OCI-LY3 (cell line): ENCODE measurements around the gene BPTF.

Experiments
- CTCF ChIP-seq: fragments of 200-600, 300-600 bp; sonication (generic); IDR thresholded peaks from 2 replicates; pipeline ENCODE4 v1.5.1; 2014; ENCODE audit warnings: antibody characterized with exemption, low read length, low read depth
- EZH2phosphoT487 ChIP-seq: fragments of 200-600 bp; shearing (Covaris generic); IDR thresholded peaks from 2 replicates; pipeline ENCODE4 v1.6.1; 2018; ENCODE audit warnings: antibody characterized with exemption, mixed run types, low read depth

DNA sequence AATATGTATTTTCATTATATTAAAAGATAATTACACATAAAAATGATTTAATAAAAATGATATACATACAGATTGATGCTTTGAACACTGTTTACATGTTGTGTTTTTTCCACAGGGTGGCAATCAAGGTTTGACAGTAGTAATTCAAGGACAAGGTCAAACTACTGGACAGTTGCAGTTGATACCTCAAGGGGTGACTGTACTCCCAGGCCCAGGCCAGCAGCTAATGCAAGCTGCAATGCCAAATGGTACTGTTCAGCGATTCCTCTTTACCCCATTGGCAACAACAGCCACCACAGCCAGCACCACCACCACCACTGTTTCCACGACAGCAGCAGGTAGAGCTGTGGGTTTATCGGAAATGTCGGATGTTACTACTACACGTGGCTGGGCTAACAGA lies 118.7 kb downstream of the BPTF start:
- no peak for TF ChIP-seq CTCF
- no peak for TF ChIP-seq EZH2phosphoT487
